Measurements from ENCODE around the gene PCIF1.

GRCh38 chr20:45945678-45946148, 11.2 kb downstream of the PCIF1 start:
- TF ChIP-seq CTCF (IDR thresholded peaks at IDR 0.05 in 4 of 5, conservative IDR thresholded peaks at IDR 0.05 in 1 of 5) (no peak), POLR2A (IDR thresholded peaks at IDR 0.05) (no peak)

Data from gastrocnemius medialis (tissue), 4 donors.